BLaER1 treated with 17β-estradiol and CSF1 and Interleukin-3, amounts not matched to agents 10 nM and 100 nM (cell line): ENCODE results near the gene HERPUD2.

Experiments
- H3K27ac ChIP-seq, 11 experiments: shearing (Covaris generic); formaldehyde crosslinking; 2 replicates each; pipeline ENCODE4 v1.8.1; 2022
- H3K27me3 ChIP-seq, 11 experiments: shearing (Covaris generic); formaldehyde crosslinking; 2 replicates each; pipeline ENCODE4 v1.8.1; 2022
- H3K36me3 ChIP-seq, 11 experiments: shearing (Covaris generic); formaldehyde crosslinking; 2 replicates each; pipeline ENCODE4 v1.8.1; 2022
- H3K4me1 ChIP-seq, 10 experiments: shearing (Covaris generic); formaldehyde crosslinking; 2 replicates each; pipeline ENCODE4 v1.8.1; 2022
- H3K4me2 ChIP-seq, 11 experiments: shearing (Covaris generic); formaldehyde crosslinking; 2 replicates each; pipeline ENCODE4 v1.8.1; 2022
- H3K4me3 ChIP-seq, 10 experiments: shearing (Covaris generic); formaldehyde crosslinking; 2 replicates each; pipeline ENCODE4 v1.8.1; 2022
- H3K9ac ChIP-seq, 11 experiments: shearing (Covaris generic); formaldehyde crosslinking; 2 replicates each; pipeline ENCODE4 v1.8.1; 2022
- H3K9me3 ChIP-seq, 11 experiments: shearing (Covaris generic); formaldehyde crosslinking; replicated peaks in 1 of 11; 2 replicates each; pipeline ENCODE4 v1.8.1; 2022
- H4K20me1 ChIP-seq, 11 experiments: shearing (Covaris generic); formaldehyde crosslinking; 2 replicates each; pipeline ENCODE4 v1.8.1; 2022
- Cebpa-rat ChIP-seq, 11 experiments: shearing (Covaris generic); IDR thresholded peaks; 2 replicates each; pipeline ENCODE4 v1.8.1; 2022

The HERPUD2 gene, protein sequence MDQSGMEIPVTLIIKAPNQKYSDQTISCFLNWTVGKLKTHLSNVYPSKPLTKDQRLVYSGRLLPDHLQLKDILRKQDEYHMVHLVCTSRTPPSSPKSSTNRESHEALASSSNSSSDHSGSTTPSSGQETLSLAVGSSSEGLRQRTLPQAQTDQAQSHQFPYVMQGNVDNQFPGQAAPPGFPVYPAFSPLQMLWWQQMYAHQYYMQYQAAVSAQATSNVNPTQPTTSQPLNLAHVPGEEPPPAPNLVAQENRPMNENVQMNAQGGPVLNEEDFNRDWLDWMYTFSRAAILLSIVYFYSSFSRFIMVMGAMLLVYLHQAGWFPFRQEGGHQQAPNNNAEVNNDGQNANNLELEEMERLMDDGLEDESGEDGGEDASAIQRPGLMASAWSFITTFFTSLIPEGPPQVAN

DNA sequence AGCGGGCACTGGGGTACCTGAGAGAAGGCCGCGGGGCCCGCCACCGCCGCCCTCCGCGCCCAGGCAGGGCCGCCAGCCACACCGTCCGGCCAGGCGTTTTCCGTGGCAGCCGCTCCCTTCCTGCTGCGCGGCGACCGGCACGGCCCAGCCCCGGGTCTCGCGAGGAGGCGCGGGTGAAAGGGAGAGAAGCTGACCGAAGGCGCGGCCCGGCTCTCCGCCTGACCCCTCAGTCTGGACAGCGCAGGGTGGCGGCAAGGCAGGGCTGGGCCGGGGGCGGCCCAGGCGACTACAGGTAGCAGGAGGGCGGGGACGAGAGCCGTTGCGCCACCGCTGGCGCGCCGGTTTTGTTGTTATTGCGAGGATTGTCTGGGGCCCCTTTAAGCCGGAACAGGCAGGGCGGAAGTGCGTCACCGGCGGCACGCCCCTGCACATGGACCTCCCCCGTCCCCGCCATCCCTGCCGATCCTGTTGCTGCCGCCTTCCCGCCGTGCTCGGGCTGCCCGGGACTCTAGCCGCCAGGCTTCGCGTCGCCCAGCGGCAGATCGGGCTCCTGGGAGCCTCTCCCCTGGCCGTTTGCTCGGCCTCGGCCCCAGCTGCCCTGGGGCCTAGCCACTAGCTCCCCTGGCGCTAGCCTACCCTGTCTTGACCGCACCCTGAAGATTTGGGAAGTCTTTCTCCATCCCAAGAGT is at the start of gene HERPUD2:
Gene HERPUD2, minus strand, starts transcription at position 352 of the 689 bp plus-strand sequence. CDS start 805 bp downstream, outside the sequence.
- Histone ChIP-seq H3K4me3 (peak within 1 kb of the TSS; percentile 72 to 96 (median 94)), H3K4me2 (peak within 1 kb of the TSS; percentile 76 to 98 (median 90)), H3K4me1 (peaks cover 50 to 66% (median 62%) of the 10 kb centered on the region in 10 experiments), H3K27ac (peak within 1 kb of the TSS; percentile 94 to 99 (median 98)), H3K9ac (peak within 1 kb of the TSS; percentile 96 to 99 (median 98)), H3K27me3 (no peaks in the 10 kb centered on the region), H4K20me1 (peaks cover 0 to 33% (median 20%) of the 10 kb centered on the region in 11 experiments; a peak in 12 of 22 replicates), H3K9me3 (peaks cover 0 to 13% (median 0%) of the 10 kb centered on the region in 11 experiments; a peak in 4 of 22 replicates), H3K36me3 (peaks cover 0 to 21% (median 14%) of the 10 kb centered on the region in 11 experiments; a peak in 16 of 22 replicates)
- peak in 10 of 11 experiments; percentile 48 to 84 (median 68); a peak in 16 of 22 replicates for TF ChIP-seq Cebpa-rat (IDR thresholded peaks at IDR 0.05)

DNA sequence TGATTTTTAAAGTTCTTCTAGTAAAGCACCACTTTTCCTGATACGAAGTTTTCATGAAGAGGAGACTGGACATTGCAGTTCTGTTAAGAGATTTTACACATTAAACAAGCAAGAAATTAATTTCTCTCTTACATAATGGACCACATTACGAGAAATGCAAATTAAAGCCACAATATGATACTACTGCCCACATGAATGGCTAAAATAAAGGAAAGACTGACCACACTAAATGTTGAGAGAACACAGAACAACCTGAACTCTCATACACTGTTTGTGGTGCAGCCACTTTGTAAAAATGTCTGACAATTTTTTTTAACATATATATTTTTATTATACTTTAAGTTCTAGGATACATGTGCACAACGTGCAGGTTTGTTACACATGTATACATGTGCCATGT is 44.0 kb upstream of the HERPUD2 start:
- Histone ChIP-seq H3K36me3 (no peaks in the 10 kb centered on the region), H3K9ac (no peak overlapping the region), H3K4me2 (no peak overlapping the region), H3K27me3 (no peaks in the 10 kb centered on the region), H3K4me3 (no peak overlapping the region), H3K9me3 (no peaks in the 10 kb centered on the region), H3K27ac (no peak overlapping the region), H4K20me1 (no peaks in the 10 kb centered on the region), H3K4me1 (peaks cover 0 to 7% (median 0%) of the 10 kb centered on the region in 10 experiments; a peak in 3 of 20 replicates)
- TF ChIP-seq Cebpa-rat (IDR thresholded peaks at IDR 0.05): no peak

DNA sequence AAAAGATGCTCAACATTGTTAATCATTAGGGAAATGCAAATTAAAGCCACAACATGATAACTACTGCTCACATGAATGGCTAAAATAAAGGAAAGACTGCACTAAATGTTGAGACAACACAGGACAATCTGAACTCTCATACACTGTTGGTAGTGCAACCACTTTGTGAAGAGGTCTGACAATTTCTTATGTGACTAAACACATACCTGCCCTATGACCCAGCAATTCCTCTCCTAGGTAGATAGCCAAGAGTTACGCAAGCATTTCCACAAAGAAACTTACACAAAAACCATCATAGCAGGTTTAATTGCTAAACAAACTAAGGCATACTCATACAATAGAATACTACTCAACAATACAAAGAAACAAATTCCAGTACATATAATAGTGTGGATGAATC is 41.8 kb upstream of the HERPUD2 start:
- Histone ChIP-seq H3K4me1 (peaks cover 0 to 7% (median 0%) of the 10 kb centered on the region in 10 experiments; a peak in 3 of 20 replicates), H3K27ac (no peak overlapping the region), H3K4me3 (no peak overlapping the region), H3K27me3 (no peaks in the 10 kb centered on the region), H4K20me1 (no peaks in the 10 kb centered on the region), H3K4me2 (no peak overlapping the region), H3K36me3 (no peaks in the 10 kb centered on the region), H3K9me3 (no peaks in the 10 kb centered on the region), H3K9ac (no peak overlapping the region)
- no peak for TF ChIP-seq Cebpa-rat (IDR thresholded peaks at IDR 0.05)

DNA sequence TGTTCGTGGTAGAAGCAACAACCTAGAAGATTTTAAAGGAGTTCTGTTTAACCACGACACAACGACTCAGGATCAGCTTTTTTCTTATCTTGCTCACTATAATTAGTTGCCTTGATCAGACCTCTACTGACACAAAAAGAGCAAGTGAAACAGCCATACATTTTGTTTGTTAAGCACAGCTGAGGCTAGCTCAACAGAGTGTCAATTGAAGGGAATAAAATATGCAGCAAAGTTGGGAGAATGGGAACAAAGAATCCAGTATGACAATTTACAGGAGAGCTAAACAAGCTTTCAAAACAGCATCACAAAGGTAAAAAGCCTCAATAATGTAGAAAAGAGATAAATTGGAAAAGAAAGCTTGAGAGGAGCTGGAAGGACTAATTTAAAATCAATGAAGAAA is 40.5 kb upstream of the HERPUD2 start:
- H3K4me1 ChIP-seq: peaks cover 4 to 13% (median 6%) of the 10 kb centered on the region in 10 experiments
- no peak overlapping the region for H3K9ac ChIP-seq
- no peaks in the 10 kb centered on the region for H3K27me3 ChIP-seq
- H3K36me3 ChIP-seq: no peaks in the 10 kb centered on the region
- no peaks in the 10 kb centered on the region for H3K9me3 ChIP-seq
- H3K4me2 ChIP-seq: peak overlapping the region in 2 of 11 experiments; percentile 4 to 14; a peak in 1 of 22 replicates
- H3K27ac ChIP-seq: no peak overlapping the region
- H4K20me1 ChIP-seq: no peaks in the 10 kb centered on the region
- TF ChIP-seq Cebpa-rat (IDR thresholded peaks at IDR 0.05): no peak
- H3K4me3 ChIP-seq: no peak overlapping the region

DNA sequence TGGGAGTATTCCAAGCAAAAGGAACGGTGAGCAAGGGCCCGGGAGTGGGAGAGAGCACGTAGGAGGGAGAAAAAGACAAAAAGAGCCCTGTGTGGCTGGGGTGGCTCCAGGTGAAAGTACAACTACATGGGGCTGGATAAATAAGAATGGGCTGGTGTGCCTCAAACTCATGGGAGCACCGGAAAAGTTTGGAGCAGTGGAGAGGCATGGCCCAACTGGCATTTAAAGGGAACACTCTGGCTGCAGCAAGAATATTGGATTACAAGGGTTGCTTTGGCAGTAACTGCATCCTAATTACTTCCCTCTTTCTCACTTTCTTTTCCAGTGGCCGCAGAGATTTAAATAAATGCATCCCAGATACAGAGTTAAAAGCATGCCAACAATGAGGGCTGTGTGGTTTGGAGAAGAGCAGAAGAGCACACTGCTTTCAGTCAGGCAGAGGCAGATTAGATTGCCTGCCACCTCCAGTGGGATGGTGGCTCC is 39.1 kb upstream of the HERPUD2 start:
- Histone ChIP-seq H3K9ac (no peak overlapping the region), H4K20me1 (no peaks in the 10 kb centered on the region), H3K4me2 (no peak overlapping the region), H3K9me3 (no peaks in the 10 kb centered on the region), H3K27ac (no peak overlapping the region), H3K27me3 (no peaks in the 10 kb centered on the region), H3K4me1 (peaks cover 18 to 26% (median 19%) of the 10 kb centered on the region in 10 experiments), H3K36me3 (no peaks in the 10 kb centered on the region), H3K4me3 (no peak overlapping the region)
- TF ChIP-seq Cebpa-rat (IDR thresholded peaks at IDR 0.05): no peak

DNA sequence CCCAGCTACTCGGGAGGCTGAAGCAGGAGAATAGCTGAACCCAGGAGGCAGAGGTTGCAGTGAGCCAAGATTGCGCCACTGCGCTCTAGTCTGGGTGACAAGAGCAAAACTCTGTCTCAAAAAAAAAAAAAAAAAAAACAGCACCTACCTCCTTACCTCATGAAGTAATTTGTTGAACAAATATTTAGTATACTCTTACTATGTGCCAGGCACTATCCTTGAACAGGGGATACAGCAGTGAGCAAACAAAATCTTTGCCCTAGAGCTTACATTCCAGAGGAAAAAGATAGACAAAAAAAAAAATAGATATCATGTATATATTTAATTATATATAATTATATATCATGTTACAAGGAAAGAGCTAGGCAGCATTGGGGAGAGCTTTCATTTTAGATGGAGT is 36.4 kb upstream of the HERPUD2 start:
- no peak overlapping the region for H3K27ac ChIP-seq
- H3K4me3 ChIP-seq: no peak overlapping the region
- no peaks in the 10 kb centered on the region for H3K36me3 ChIP-seq
- no peak overlapping the region for H3K4me2 ChIP-seq
- no peak overlapping the region for H3K9ac ChIP-seq
- no peak for TF ChIP-seq Cebpa-rat (IDR thresholded peaks at IDR 0.05)
- no peaks in the 10 kb centered on the region for H4K20me1 ChIP-seq
- no peaks in the 10 kb centered on the region for H3K27me3 ChIP-seq
- no peaks in the 10 kb centered on the region for H3K9me3 ChIP-seq
- peaks cover 36 to 46% (median 39%) of the 10 kb centered on the region in 10 experiments for H3K4me1 ChIP-seq

DNA sequence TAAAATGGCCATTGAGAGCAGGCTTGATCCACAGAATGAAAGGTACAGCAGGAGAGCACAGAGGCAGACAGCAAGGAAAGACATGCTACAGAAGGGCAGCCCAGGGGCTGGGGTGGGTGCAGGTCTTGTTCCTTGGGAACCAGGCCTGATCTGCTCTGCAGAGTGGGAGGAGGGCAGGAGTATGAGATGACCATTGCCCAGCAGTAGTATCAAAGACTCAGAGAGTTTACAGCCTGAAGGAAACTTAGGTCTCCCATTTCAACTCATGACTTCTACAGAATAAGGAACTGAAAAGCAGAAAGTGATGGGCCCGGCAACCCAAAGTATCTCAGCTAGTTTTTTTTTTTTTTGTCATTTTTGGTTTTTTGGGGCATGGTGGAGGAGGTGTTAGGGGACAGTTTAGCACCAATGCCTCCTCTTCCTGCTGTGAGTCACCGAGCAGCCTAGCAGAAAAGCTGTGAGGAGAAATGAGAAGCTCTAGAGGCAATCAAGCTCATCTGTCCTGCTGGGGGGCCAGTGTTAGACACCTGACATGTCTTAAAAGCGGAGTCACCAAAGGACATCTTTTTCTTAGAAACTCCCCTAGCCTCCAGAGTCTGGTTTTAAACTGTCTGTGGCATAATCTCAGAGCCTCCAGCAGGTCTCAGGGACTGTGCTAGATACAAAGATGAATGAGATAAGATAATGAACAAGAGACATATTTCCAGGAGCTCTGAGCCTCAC is 34.3 kb upstream of the HERPUD2 start:
- H3K9me3 ChIP-seq: peaks cover 0 to 8% (median 6%) of the 10 kb centered on the region in 11 experiments; a peak in 10 of 22 replicates
- peak overlapping the region in 4 of 11 experiments; percentile 35 to 52 (median 40); a peak in 8 of 22 replicates for H3K27ac ChIP-seq
- no peak for TF ChIP-seq Cebpa-rat (IDR thresholded peaks at IDR 0.05)
- no peaks in the 10 kb centered on the region for H4K20me1 ChIP-seq
- H3K4me1 ChIP-seq: peaks cover 38 to 60% (median 54%) of the 10 kb centered on the region in 10 experiments
- no peaks in the 10 kb centered on the region for H3K36me3 ChIP-seq
- no peak overlapping the region; a peak in 1 of 22 replicates for H3K9ac ChIP-seq
- H3K4me3 ChIP-seq: no peak overlapping the region
- H3K27me3 ChIP-seq: no peaks in the 10 kb centered on the region
- peak overlapping the region; percentile 34 to 82 (median 62) for H3K4me2 ChIP-seq

DNA sequence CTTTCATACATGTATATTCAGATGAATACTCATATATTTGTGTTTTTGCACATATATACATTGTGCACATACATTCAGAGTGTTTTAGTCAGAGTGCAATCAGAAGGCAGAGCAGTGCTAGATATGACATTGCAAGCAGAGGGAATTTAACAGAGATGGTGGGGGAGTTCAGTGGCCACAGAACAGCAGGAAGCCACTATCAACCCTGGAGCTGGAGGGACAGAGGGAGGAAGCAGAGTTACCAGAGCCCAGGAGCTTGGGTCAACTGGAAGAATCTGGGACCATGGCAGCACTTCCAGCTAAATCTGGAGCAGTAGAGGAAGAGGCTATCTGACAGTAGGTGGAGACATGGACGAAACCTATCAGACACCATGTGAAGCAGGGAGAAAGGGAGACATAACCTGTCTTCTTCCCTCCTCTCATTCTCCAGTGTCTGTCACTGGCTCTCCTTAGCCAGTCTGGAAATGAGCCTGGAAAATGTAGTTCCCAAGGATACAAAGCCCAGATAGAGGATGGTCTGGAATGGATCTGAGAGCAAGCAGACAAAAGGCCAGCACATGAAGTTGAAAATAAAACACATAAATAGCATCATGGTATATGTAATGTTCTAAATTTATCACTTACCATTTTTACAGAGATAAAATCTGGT is 33.6 kb upstream of the HERPUD2 start:
- H4K20me1 ChIP-seq: no peaks in the 10 kb centered on the region
- H3K9me3 ChIP-seq: peaks cover 0 to 9% (median 6%) of the 10 kb centered on the region in 11 experiments; a peak in 11 of 22 replicates
- H3K9ac ChIP-seq: no peak overlapping the region
- H3K4me1 ChIP-seq: peaks cover 38 to 67% (median 57%) of the 10 kb centered on the region in 10 experiments
- TF ChIP-seq Cebpa-rat (IDR thresholded peaks at IDR 0.05): no peak
- no peaks in the 10 kb centered on the region for H3K27me3 ChIP-seq
- H3K27ac ChIP-seq: peak overlapping the region in 4 of 11 experiments; percentile 35 to 52 (median 40); a peak in 7 of 22 replicates
- no peaks in the 10 kb centered on the region for H3K36me3 ChIP-seq
- peak overlapping the region; percentile 34 to 82 (median 62) for H3K4me2 ChIP-seq
- no peak overlapping the region for H3K4me3 ChIP-seq
